Stimulated activated CD8-positive, alpha-beta memory T cell treated with anti-CD3 and anti-CD28 coated beads, Interleukin-4, amount 100 ng/mL, for 4 hours (primary cell): ENCODE results near the gene ELMO1.
A peak's percentile ranks its signal among the peaks of the same experiment; 100 is the strongest.

ENCODE experiments used
- DNase-seq, 2 donors: peaks; one replicate each; pipeline ENCODE4 v3.0.0-alpha.2; 2020; ENCODE audit warnings: low read depth in 2 of 2, low spot score in 1 of 2

ELMO1 gene

DNA sequence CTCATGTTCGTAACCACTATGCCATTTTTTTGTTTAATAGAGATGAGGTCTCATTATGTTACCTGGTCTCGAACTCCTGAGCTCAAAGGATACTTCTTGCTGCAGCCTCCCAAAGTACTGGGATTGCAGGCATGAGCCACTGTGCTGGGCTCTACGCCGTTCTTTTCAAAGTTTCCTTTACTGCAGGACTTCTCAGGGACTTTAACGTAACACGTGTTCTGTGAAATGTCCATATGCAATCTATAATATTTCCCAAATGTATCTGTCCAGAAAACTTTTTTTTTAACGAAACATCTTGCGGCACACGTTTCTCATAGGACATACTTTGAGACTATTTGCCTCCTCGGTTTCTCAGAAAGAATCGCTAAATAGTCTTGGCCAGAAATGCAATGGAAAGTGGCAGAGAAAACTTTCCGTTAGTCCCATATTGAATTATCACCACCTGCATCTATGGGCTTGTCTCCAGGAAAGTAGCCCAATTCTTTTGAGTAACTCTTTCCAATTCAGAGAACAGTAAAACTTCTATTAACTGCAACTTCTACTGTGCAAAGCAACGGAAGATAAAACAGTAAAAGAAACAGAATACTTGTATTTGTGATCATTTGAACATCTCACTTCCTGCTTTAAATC lies 96.3 kb downstream of the ELMO1 start:
- DNase-seq, result no peak

DNA sequence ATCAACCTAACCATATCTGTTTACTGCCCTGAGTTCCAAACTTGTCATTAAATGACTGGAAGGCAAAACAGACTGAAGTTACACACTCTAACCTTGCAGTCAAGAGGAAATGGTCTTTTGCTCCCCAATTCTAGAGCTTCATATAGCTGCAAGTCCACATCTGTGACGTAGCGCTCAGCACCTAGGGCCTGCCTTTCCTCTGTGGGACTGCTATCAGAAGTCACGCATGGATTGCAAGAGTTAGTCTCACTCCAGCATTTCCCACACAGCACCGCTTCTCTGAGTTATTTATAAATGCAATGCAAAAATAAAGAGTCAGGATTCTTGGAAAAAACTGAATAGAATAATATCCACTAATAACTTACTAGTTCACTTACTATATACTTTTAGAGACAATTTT lies 96.9 kb downstream of the ELMO1 start:
- no peak for DNase-seq

DNA sequence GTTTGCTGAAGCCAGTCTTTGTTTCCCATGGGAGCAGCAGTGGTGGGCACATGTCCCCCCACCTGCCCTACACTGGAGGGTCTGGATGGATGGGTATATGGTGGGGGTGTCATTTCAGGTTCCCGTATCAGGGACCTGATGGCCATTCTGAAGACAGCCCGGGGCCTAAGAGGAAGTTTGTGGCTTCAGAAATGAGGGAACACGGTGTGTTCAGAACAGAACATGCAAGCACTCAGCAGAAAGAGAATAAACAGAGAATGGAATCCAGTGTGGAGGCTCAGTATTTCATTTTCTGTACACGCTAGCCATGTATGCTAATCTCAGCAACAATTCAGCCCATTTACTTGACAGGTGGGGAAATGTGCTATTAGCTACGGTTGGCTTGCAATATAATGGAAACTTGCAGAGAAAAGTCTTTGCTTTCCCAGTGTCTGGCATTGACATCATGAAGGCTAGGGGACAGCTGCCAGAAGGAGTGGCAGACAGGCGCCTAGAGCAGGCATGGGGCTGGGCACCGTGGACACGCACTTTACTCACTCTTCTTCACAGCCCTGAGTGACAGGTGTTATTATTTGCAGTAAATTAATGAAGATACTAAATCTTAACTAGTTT lies 98.6 kb downstream of the ELMO1 start:
- DNase-seq, result no peak

DNA sequence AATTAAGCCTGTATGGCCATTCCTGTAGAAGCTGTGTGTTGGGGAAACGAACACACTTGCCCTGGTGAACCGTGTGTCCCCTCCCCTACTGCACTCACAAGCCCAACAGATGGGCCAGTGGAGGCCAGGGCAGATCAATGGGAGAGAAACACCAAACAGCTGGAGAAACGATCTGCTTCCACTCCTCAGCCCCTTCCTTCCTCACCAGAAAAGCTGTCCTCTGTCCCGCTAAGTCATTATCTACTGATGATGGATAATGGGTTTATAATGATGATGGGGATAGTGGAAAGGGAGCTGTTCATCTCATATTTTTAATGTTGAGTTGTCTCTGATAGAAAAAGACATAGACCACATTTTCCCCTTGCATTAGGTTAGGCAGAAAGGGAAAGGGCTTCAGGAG lies 99.7 kb downstream of the ELMO1 start:
- DNase-seq, result no peak

DNA sequence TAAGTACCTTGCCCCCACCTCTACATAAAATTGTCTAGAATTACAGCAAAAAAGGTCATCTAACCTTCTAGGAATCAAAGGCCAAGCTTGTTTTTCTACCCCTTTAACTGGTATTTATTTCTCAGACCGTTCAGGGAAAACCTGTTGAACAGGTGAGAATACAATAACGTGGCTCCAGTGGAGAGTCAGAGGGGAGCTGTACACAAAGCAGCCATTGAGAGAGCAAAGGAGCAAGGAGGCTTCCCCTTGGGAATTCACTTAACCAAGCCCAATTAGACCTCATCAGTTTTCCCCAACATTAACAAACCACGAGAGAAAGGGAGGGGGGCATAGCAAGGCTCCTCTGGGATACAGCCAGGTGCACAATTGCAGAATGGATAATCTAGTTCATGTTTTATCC lies 101.9 kb downstream of the ELMO1 start:
- no peak for DNase-seq

DNA sequence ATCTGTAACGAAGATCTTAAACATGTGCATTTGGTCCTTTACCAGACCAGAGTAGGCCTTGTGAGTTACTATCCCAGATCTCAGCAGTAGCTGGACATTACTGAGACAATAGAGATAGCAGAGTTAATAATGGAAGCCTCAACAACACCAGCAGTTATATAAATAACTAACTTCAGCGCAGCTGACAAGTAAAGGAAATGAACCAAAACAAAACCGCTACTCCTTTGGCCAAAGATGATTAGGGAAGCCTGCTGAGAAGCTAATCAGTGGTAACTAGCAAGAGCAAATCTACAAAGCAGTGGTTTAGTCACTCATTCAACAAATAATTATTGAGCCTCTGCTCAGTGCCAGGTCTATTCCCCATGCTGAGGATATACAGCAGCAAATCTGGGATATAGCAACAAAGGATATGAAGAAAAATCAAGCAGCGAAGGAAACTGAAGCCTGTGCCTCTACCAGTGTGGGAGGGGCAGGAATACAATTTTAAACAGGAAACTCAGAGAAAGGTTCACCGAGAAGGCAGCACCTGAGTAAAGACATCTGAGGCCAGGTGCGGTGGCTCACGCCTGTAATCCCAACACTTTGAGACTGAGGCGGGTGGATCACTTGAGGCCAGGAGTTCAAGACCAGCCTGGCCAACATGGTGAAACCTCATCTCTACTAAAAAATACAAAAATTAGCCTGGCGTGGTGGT lies 103.6 kb downstream of the ELMO1 start:
- no peak for DNase-seq

DNA sequence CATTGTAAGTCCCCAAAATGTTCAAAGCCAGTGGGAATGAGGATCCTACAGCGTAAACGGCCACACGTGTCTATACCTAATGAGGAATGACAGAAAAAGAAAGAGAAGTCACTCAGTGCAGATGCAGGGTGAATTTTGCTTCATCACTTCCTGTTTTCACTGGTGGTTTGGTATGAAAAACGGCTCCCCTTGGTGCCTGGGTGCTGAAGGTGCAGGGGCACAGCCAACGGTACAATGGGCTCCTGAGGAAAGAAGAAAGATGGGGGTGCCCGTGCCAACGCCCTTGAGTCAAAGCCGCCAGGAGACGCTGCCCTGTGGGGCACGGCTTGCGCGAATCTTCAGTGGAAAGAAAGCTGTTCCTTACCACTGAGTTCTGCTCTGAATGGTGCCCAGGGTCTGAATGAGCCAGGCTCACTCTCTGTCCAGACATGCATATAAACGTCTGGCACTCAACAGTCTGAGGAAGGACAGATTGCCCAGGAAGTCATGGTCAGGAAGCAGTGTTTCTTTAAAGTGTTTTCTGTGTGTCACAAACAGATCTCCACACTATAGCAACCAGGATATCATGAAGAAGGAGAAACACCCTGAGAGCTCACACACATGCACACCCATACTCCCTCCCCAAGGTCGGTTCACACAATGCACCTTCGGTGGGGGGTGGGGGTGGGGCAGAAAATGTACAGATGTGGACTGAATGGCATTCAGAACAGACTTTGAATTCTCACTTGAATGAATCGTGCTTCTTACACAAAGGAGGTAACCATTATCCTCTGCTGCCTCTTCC lies 105.8 kb downstream of the ELMO1 start:
- peak; percentile 31 to 41 for DNase-seq

DNA sequence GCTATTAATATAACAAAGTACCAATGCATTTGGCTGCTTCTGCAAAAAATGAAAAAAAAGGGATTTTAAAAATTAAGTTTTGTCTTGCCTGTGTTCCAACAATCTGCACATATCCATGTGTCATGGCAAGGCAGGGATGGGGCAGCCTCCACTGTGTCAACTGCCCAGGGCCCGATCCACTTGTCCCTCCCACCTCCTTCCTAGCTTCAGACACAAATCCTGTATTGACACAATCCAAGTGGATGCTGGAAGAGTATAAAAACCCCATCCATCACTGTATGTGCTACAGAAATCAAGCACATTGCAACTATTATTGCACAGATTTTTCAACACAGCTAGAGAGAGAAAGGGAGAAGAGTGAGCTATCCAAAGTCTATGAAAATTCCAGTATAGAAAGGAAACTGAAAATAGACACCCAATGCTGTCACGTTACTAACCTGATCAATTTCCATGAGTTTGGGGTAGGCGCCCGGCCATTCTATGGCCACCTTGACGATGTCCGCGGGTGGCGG lies 106.4 kb downstream of the ELMO1 start:
- no peak for DNase-seq

DNA sequence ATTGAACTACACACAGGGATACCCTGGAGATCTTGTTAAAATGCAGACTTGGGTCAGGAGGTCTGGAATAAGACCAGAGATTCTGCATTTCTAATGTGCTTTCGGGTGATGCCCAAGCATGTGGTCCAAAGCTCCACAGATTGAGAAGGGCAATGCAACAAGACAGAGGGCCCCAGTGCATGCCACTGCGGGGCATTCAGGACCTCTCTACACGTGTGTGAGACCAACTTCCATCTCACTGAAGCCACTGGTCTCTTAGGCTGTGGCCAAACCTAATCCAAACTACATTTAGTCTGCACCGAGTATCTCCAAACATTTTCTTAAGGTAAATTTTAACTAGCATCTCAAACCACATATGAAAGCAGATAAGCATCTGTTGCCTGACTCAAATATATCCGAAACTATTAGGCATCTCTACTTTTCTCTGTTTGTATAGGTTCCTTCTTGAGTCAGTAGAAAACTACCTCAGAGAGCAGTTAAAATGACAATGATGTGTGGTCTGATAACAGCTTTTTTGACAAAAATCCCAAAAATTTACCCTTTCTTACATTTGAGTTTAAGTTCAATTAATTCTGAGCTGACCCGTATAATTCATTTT lies 107.5 kb downstream of the ELMO1 start:
- DNase-seq, result no peak

DNA sequence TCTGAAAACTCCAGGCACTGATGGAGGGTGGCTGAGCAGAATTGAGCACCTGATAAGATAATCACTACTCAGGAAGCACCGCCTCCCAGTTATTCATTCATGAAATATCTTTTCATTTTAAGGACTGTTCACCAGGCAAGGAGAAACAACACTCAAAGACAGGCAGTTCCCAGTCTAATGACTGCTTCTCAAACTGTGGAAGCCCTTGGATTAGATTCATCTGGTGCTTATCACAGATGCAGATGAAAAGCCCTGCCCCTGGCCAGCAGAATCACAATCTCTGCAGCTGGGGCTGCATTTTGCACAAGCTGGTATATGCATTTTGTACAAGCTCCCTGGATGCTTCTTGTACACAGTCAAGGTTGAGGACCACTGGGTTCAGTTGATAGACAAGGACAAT lies 109.7 kb downstream of the ELMO1 start:
- no peak for DNase-seq

DNA sequence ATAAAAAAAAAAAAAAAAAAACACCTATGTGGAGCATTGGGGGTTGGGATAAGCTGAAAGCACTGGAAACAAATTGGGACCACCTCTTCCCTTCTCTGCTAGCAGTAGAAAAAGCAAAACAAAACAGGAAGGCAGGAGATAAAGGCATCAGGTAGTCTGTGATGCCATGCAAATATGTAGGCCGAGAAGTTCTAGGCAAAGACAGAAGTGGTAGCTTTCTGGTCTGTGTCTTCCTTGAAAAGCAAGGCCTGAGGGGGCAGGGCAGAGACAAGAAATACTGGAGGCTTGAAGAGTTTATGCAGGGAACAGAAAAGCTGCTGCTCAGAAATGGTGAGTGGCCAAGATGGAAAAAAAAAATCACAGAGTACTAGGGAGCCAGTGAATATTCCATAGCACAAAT lies 111.1 kb downstream of the ELMO1 start:
- no peak for DNase-seq

DNA sequence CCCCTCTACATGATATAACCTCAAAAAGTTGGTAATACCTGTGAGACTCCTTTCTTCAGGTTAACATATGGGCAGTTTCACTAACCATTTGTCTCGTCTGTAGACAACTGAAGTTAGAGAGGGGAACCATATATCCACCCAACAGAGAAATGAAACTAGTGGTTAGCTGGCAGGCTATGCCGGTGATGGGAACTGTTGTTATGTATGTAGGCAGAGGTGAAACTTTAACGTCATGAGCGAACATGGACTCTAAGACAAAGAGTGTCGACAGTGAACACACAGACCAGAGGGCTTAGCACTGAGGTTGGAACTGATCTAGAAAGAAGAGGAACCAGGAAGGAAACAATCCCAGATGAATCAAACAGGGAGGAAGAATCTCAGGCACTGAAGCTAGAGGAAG lies 112.4 kb downstream of the ELMO1 start:
- no peak for DNase-seq

DNA sequence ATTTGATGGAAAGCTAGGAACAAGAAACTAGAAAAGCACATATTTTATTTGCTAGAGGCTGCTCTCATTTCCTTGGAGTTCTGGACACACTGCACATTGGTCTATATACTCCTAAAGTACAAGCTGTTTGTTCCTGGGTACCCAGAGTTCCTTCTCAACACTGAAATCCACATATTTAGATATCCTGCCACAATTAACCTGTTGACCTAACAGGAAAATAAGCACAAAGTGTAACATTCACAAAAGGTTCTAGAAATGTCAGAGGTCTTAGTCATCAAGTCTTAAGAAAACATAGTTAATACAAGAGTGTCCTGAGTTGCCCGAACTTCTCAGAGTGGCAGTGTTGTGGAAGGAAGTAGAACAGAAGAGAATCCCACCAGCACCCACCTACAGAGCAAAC lies 115.6 kb downstream of the ELMO1 start:
- no peak for DNase-seq

DNA sequence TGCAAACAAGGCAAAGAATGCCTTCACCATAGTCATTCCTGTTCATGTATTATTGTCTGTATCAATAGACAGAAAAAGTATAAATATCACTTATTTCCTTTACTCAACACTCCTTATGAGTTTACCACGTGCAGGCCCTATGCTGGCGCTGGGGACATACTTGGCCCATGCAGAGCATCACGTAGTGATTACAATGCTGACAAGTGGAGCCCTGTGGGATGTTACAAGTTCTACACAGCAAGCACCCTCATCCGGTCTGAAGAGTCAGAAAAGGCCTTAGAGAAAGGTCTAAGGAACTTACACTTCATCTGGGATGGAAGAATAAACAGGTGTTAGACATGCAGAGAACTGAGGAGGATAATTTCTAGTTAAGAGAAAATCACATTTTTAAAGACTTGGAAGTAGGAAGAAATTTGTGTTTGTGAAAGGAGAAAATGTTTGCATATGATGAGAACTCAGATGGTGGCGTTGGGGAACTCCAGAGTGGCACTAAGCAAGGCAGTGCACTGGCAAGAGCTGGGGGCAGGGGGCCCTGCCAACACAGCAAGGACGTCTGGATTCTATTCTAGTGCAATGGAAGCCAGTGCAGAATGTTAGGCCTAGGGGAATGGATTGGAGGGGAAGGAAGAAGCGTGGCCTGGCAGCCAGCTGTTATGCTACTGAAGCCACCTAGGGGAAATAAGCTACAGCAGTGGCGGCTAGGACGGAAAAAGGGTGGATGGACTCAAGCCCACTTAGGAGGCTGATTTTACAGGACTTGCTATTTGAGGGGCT lies 116.2 kb downstream of the ELMO1 start:
- no peak for DNase-seq

DNA sequence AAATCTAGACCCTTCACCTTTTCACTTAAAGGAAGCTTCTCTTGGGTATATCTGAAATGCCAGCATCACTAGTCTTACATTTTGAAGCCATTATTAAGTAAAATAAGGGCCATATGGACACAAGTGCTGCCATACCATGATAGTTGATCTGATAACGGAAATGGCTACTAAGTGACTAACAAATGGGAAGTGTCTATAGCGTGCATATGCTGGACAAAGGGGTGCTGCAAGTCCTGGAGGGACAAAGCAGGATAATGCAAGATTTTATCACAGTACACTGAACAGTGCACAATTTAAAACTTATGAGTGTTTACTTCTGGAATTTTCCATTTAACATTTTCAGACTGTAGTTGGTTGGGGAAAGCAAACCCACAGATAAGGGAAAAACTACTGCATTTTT lies 117.9 kb downstream of the ELMO1 start:
- no peak for DNase-seq

DNA sequence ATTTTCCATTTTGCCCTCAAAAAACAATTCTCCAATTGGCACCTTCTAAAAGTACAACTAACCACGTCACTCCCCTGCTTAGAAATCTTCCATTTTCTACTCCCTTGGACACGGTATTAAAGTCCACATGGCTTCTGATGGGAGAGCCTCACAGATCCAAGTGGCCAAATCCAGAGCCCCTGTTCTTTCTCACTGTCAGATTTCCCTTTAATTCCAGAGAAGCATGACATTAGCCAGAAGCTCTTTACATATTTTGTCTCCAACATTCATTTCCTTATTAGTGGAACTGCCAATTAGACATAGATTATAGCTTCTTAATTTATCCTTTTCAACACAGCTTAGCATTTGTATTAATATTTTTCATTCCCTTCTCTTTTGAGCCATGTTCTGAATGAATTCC lies 118.7 kb downstream of the ELMO1 start:
- DNase-seq, result no peak

DNA sequence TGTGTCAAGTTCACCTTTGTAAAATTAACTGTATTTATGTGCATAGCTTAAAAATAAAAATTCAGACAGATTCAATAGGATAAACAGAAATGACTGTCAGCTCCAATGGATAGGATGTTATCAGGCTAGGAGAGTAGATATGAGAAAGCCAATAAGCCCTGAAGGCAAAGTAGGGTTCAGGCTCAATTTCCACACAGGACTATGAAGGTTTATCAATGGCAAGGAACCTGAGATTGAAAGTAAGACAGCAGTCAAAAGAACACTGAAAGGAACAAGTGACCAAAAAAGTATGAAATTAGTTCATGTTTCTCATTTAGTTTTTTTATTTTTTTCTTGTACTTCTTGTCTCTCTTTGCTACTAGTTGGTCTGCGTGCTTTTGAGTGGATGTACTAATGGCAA lies 121.4 kb downstream of the ELMO1 start:
- no peak for DNase-seq

DNA sequence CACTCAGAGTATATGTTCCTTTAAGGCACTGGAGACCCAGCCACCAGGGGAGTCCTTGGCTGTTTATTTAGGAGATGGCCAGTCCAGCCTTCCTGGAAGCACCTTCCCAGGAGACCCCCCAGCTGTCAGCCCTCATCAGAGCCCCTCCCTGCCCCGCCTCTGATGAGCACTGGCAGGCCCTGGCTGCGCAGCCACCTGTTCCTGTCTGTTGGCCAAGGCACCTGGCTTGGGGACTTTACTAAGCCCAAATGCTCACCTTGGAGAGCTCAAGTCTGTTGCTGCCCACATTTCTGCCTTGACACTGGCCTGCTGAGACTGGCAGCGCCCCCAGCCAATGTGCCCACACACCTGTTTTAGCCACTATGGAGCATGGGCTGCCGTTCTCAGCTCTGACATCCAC lies 124.7 kb downstream of the ELMO1 start:
- no peak for DNase-seq

DNA sequence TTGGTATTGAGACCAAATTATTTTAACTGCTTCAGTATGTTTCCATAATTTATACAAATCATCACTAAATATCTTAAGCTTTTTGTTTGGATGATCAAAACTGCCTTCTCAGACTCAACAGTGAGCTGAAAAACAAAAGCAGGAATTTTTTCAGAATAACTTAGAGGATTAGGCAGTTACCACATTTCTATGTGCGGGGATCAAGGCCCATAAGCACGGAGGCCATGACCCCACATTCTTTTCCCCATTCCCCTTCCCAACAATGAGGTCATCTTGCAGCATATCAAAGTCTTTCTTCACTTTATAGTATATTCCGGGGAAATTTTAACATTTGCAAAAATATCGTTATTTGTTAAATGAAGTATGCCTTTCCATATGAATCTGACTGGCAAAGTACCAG lies 125.8 kb downstream of the ELMO1 start:
- no peak for DNase-seq

DNA sequence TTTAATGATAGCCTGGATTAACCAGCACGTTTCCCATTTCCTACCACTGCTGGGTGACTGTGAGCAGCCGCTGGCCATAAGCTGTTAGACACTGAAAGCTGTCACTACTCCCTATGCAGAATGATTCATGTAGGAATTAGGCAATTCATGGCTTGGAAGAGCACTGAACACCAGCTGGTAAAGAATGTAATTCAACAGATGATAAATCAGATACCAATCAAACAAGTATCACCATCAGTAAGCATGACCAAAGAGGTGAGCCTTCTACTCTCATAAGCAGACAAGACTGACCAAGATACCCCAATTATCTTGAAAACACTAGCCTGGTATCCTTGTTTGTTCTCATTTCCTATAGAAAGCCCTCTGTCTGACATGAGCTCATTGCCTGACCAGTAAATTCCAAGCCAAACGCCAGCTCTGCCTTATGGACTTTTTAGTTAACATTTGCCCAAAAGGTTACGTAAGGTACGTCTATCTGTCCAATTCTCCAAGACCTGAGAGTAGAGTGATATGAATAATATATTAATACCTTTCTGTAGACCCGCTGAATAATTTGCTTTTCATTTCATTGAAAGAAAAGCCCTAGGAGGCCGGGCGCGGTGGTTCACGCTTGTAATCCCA lies 127.7 kb downstream of the ELMO1 start:
- DNase-seq, result no peak
